ENCODE data around the gene CT47B1. TPM values are rescaled to one million over a fixed set of nuclear protein-coding genes. Genes with fewer than 3 reads are reported as not detected.
A peak's percentile ranks its signal among the peaks of the same experiment; 100 is the strongest.
"Not testable (repeated sequence)": the region's sequence is repeated elsewhere in the genome, so short reads cannot be mapped to it uniquely, and the experiment has no call there.

CT47B1 gene
- total and polyA plus RNA-seq, 2 experiments from 2014 or later = not detected

- H4K20me1 ChIP-seq (ENCODE audit: insufficient read depth) = no peaks in the 10 kb centered on the region
- no peak overlapping the region for H3K4me3 ChIP-seq
- H3K36me3 ChIP-seq (ENCODE audit: low read depth) = no peaks in the 10 kb centered on the region
- DNase-seq = peak; percentile 64
- no peaks in the 10 kb centered on the region for H3K9me2 ChIP-seq (ENCODE audit: insufficient read depth)
- in situ Hi-C loops (cut with MboI) = no loop called here
- H3K4me1 ChIP-seq (ENCODE audit: insufficient read depth) = peaks cover 10% of the 10 kb centered on the region
- H3K27me3 ChIP-seq (replicated peaks; ENCODE audit: insufficient read depth) = no peaks in the 10 kb centered on the region
- H3K27ac ChIP-seq = no peak overlapping the region
- H2AFZ ChIP-seq = no peak overlapping the region
- H3K9ac ChIP-seq = no peak overlapping the region
- H3F3A ChIP-seq (ENCODE audit: insufficient read depth) = 0 out of 2 replicates have a peak, but pooled peaks cover 6% of the 10 kb centered on the region
- H3K9me3 ChIP-seq (ENCODE audit: low read depth) = no peaks in the 10 kb centered on the region
- H3K79me2 ChIP-seq (ENCODE audit: insufficient read depth) = no peaks in the 10 kb centered on the region
- TF ChIP-seq EZH2 (IDR thresholded peaks at IDR 0.05; ENCODE audit: insufficient read depth, poor library complexity, severe bottlenecking) (no peak), EZH2phosphoT487 (IDR thresholded peaks at IDR 0.05; ENCODE audit: insufficient read depth, low read depth) (no peak)
- H3K4me2 ChIP-seq (ENCODE audit: unreplicated experiment) = no peak overlapping the region
Observed at GRCh38 chrX:120839491-120839890, 36.2 kb downstream of the CT47B1 start.

- H3K9ac ChIP-seq; H3K27ac ChIP-seq; in situ Hi-C loops (cut with MboI); H2AFZ ChIP-seq; H3K4me1 ChIP-seq (ENCODE audit: insufficient read depth); H3K79me2 ChIP-seq (ENCODE audit: insufficient read depth); DNase-seq; H3F3A ChIP-seq (ENCODE audit: insufficient read depth); H3K9me2 ChIP-seq (ENCODE audit: insufficient read depth); H3K4me2 ChIP-seq (ENCODE audit: unreplicated experiment); H3K36me3 ChIP-seq (ENCODE audit: low read depth); H3K27me3 ChIP-seq (replicated peaks; ENCODE audit: insufficient read depth); H4K20me1 ChIP-seq (ENCODE audit: insufficient read depth); H3K9me3 ChIP-seq (ENCODE audit: low read depth); H3K4me3 ChIP-seq: not testable (repeated sequence)
- 68 to 71% methylated on average over 1 of the region's 1 CpG for WGBS, 2 experiments (ENCODE audit: low coverage in 1 of 2, low lambda C conversion rate in 2 of 2, missing lambda C conversion rate in 2 of 2)
Observed at GRCh38 chrX:120827213-120827612, 48.5 kb downstream of the CT47B1 start.

- no peaks in the 10 kb centered on the region for H3K27me3 ChIP-seq (replicated peaks; ENCODE audit: insufficient read depth)
- no peaks in the 10 kb centered on the region for H3K9me2 ChIP-seq (ENCODE audit: insufficient read depth)
- 50 to 60% methylated on average over 2 of the region's 2 CpGs for WGBS, 2 experiments (ENCODE audit: low coverage in 1 of 2, low lambda C conversion rate in 2 of 2, missing lambda C conversion rate in 2 of 2)
Observed at GRCh38 chrX:120825146-120825545, 50.5 kb downstream of the CT47B1 start.

GRCh38 chrX:120824021-120824420, 51.6 kb downstream of the CT47B1 start:
- no peaks in the 10 kb centered on the region for H3K9me3 ChIP-seq (ENCODE audit: low read depth)
- no peaks in the 10 kb centered on the region for H3K79me2 ChIP-seq (ENCODE audit: insufficient read depth)
- no peak overlapping the region for H3K4me2 ChIP-seq (ENCODE audit: unreplicated experiment)
- WGBS, 2 experiments (ENCODE audit: low coverage in 1 of 2, low lambda C conversion rate in 2 of 2, missing lambda C conversion rate in 2 of 2) = 4% methylated on average over 1 of the region's 1 CpG
- H3K27ac ChIP-seq = no peak overlapping the region
- H3K4me1 ChIP-seq (ENCODE audit: insufficient read depth) = no peaks in the 10 kb centered on the region
- DNase-seq = peak; percentile 7
- TF ChIP-seq EZH2 (IDR thresholded peaks at IDR 0.05; ENCODE audit: insufficient read depth, poor library complexity, severe bottlenecking) = no peak
- no peak for TF ChIP-seq EZH2phosphoT487 (IDR thresholded peaks at IDR 0.05; ENCODE audit: insufficient read depth, low read depth)
- H2AFZ ChIP-seq = no peak overlapping the region
- H3K9ac ChIP-seq = no peak overlapping the region
- H3K27me3 ChIP-seq (replicated peaks; ENCODE audit: insufficient read depth) = no peaks in the 10 kb centered on the region
- no peaks in the 10 kb centered on the region for H4K20me1 ChIP-seq (ENCODE audit: insufficient read depth)
- H3K36me3 ChIP-seq (ENCODE audit: low read depth) = no peaks in the 10 kb centered on the region
- in situ Hi-C loops (cut with MboI) = no loop called here
- H3F3A ChIP-seq (ENCODE audit: insufficient read depth) = no peaks in the 10 kb centered on the region
- no peak overlapping the region for H3K4me3 ChIP-seq
- no peaks in the 10 kb centered on the region for H3K9me2 ChIP-seq (ENCODE audit: insufficient read depth)

More at GRCh38 chrX:120825146-120825545, 50.5 kb downstream of the CT47B1 start:
- Histone ChIP-seq H3K4me2 (ENCODE audit: unreplicated experiment) (no peak overlapping the region), H3K4me1 (ENCODE audit: insufficient read depth) (no peaks in the 10 kb centered on the region), H3K79me2 (ENCODE audit: insufficient read depth) (no peaks in the 10 kb centered on the region), H3K4me3 (no peak overlapping the region), H3K9ac (no peak overlapping the region), H2AFZ (no peak overlapping the region), H3K36me3 (ENCODE audit: low read depth) (no peaks in the 10 kb centered on the region), H4K20me1 (ENCODE audit: insufficient read depth) (no peaks in the 10 kb centered on the region), H3K27ac (no peak overlapping the region), H3K9me3 (ENCODE audit: low read depth) (no peaks in the 10 kb centered on the region), H3F3A (ENCODE audit: insufficient read depth) (no peaks in the 10 kb centered on the region)
- in situ Hi-C loops (cut with MboI) = no loop called here
- no peak for TF ChIP-seq EZH2 (IDR thresholded peaks at IDR 0.05; ENCODE audit: insufficient read depth, poor library complexity, severe bottlenecking)
- no peak for TF ChIP-seq EZH2phosphoT487 (IDR thresholded peaks at IDR 0.05; ENCODE audit: insufficient read depth, low read depth)
- DNase-seq = no peak

- Histone ChIP-seq H3K4me3 (no peak overlapping the region), H3K27me3 (replicated peaks; ENCODE audit: insufficient read depth) (no peaks in the 10 kb centered on the region), H3K9ac (no peak overlapping the region), H3F3A (ENCODE audit: insufficient read depth) (no peaks in the 10 kb centered on the region), H3K27ac (no peak overlapping the region), H3K9me3 (ENCODE audit: low read depth) (no peaks in the 10 kb centered on the region), H3K4me2 (ENCODE audit: unreplicated experiment) (no peak overlapping the region), H3K4me1 (ENCODE audit: insufficient read depth) (no peaks in the 10 kb centered on the region), H4K20me1 (ENCODE audit: insufficient read depth) (no peaks in the 10 kb centered on the region), H2AFZ (no peak overlapping the region), H3K79me2 (ENCODE audit: insufficient read depth) (no peaks in the 10 kb centered on the region), H3K9me2 (ENCODE audit: insufficient read depth) (no peaks in the 10 kb centered on the region), H3K36me3 (ENCODE audit: low read depth) (no peaks in the 10 kb centered on the region)
- no peak for DNase-seq
- in situ Hi-C loops (cut with MboI) = no loop called here
- TF ChIP-seq EZH2phosphoT487 (IDR thresholded peaks at IDR 0.05; ENCODE audit: insufficient read depth, low read depth) = no peak
- no peak for TF ChIP-seq EZH2 (IDR thresholded peaks at IDR 0.05; ENCODE audit: insufficient read depth, poor library complexity, severe bottlenecking)
Observed at GRCh38 chrX:120823556-120823955, 52.1 kb downstream of the CT47B1 start.

Small RNAs within 50 kb of the gene (small RNA-seq; reads per million reads assigned to genes)
- not detected for gene AC008162.1 (ENCODE audit: low read depth, low replicate concordance)

Other genes with a start within 250 kb of the CT47B1 start
- gene C1GALT1C1, start 245.8 kb downstream of the CT47B1 start, total RNA-seq (2014; rRNA removed; shearing (Covaris generic)) = 58.3 and 69.2 TPM in 2 replicates
- gene C1GALT1C1, start 245.8 kb downstream of the CT47B1 start, polyA plus RNA-seq (2016; fragmentation: Nextera tagmentation; extraction: Ambion mirVana) = 78.6 and 80.5 TPM in 2 replicates
- not detected in 2 replicates for gene CT47A11, start 61.3 kb upstream of the CT47B1 start, total RNA-seq (2014; rRNA removed; shearing (Covaris generic))
- not detected in 2 replicates for gene CT47A11, start 61.3 kb upstream of the CT47B1 start, polyA plus RNA-seq (2016; fragmentation: Nextera tagmentation; extraction: Ambion mirVana)
- not detected in 2 replicates for gene CT47A10, start 66.2 kb upstream of the CT47B1 start, total RNA-seq (2014; rRNA removed; shearing (Covaris generic))
- not detected in 2 replicates for gene CT47A10, start 66.2 kb upstream of the CT47B1 start, polyA plus RNA-seq (2016; fragmentation: Nextera tagmentation; extraction: Ambion mirVana)
- not detected in 2 replicates for gene CT47A9, start 71.0 kb upstream of the CT47B1 start, total RNA-seq (2014; rRNA removed; shearing (Covaris generic))
- not detected in 2 replicates for gene CT47A9, start 71.0 kb upstream of the CT47B1 start, polyA plus RNA-seq (2016; fragmentation: Nextera tagmentation; extraction: Ambion mirVana)
- gene CT47A8, start 75.9 kb upstream of the CT47B1 start, total RNA-seq (2014; rRNA removed; shearing (Covaris generic)) = not detected in 2 replicates
- not detected in 2 replicates for gene CT47A8, start 75.9 kb upstream of the CT47B1 start, polyA plus RNA-seq (2016; fragmentation: Nextera tagmentation; extraction: Ambion mirVana)
- gene CT47A7, start 80.7 kb upstream of the CT47B1 start, total RNA-seq (2014; rRNA removed; shearing (Covaris generic)) = not detected in 2 replicates
- gene CT47A7, start 80.7 kb upstream of the CT47B1 start, polyA plus RNA-seq (2016; fragmentation: Nextera tagmentation; extraction: Ambion mirVana) = not detected in 2 replicates
- not detected in 2 replicates for gene CT47A6, start 85.6 kb upstream of the CT47B1 start, total RNA-seq (2014; rRNA removed; shearing (Covaris generic))
- not detected in 2 replicates for gene CT47A6, start 85.6 kb upstream of the CT47B1 start, polyA plus RNA-seq (2016; fragmentation: Nextera tagmentation; extraction: Ambion mirVana)
- not detected in 2 replicates for gene CT47A5, start 90.5 kb upstream of the CT47B1 start, total RNA-seq (2014; rRNA removed; shearing (Covaris generic))
- not detected in 2 replicates for gene CT47A5, start 90.5 kb upstream of the CT47B1 start, polyA plus RNA-seq (2016; fragmentation: Nextera tagmentation; extraction: Ambion mirVana)
- gene CT47A4, start 95.3 kb upstream of the CT47B1 start, total RNA-seq (2014; rRNA removed; shearing (Covaris generic)) = not detected in 2 replicates
- not detected in 2 replicates for gene CT47A4, start 95.3 kb upstream of the CT47B1 start, polyA plus RNA-seq (2016; fragmentation: Nextera tagmentation; extraction: Ambion mirVana)
- gene CT47A3, start 100.2 kb upstream of the CT47B1 start, total RNA-seq (2014; rRNA removed; shearing (Covaris generic)) = not detected in 2 replicates
- not detected in 2 replicates for gene CT47A3, start 100.2 kb upstream of the CT47B1 start, polyA plus RNA-seq (2016; fragmentation: Nextera tagmentation; extraction: Ambion mirVana)
- gene CT47A2, start 105.1 kb upstream of the CT47B1 start, total RNA-seq (2014; rRNA removed; shearing (Covaris generic)) = not detected in 2 replicates
- gene CT47A2, start 105.1 kb upstream of the CT47B1 start, polyA plus RNA-seq (2016; fragmentation: Nextera tagmentation; extraction: Ambion mirVana) = not detected in 2 replicates
- not detected in 2 replicates for gene CT47A1, start 109.9 kb upstream of the CT47B1 start, total RNA-seq (2014; rRNA removed; shearing (Covaris generic))
- gene CT47A1, start 109.9 kb upstream of the CT47B1 start, polyA plus RNA-seq (2016; fragmentation: Nextera tagmentation; extraction: Ambion mirVana) = not detected in 2 replicates
- gene GLUD2, start 171.7 kb upstream of the CT47B1 start, total RNA-seq (2014; rRNA removed; shearing (Covaris generic)) = 0.97 and 1.6 TPM in 2 replicates
- gene GLUD2, start 171.7 kb upstream of the CT47B1 start, polyA plus RNA-seq (2016; fragmentation: Nextera tagmentation; extraction: Ambion mirVana) = 0.28 and 0.36 TPM in 2 replicates